Activated naive CD4-positive, alpha-beta T cell treated with anti-CD3 and anti-CD28 coated beads, Interleukin-2, amount 10 ng/mL, durations not matched to agents 7 days and 5 days (primary cell): ENCODE measurements around the gene ATPAF2.

ENCODE experiments used
- CTCF ChIA-PET: fragments of 350-600 bp; sonication (Branson Sonifier 250); formaldehyde crosslinking; loops from one replicate; lab custom pipeline; 2021; ENCODE audit warnings: antibody characterized with exemption; lab: Charles Lee
- DNase-seq: peaks from one replicate; pipeline ENCODE4 v3.0.0-alpha.2; 2020
- H3K27ac Mint-ChIP-seq: one replicate; pipeline ENCODE4 v1.8.0; 2021; ENCODE audit warnings: mild to moderate bottlenecking, moderate library complexity, mixed read lengths
- H3K27me3 Mint-ChIP-seq: one replicate; pipeline ENCODE4 v1.8.0; 2021; ENCODE audit warnings: mild to moderate bottlenecking, mixed read lengths
- H3K36me3 Mint-ChIP-seq: one replicate; pipeline ENCODE4 v1.8.0; 2021; ENCODE audit warnings: mixed read lengths
- H3K4me1 Mint-ChIP-seq: one replicate; pipeline ENCODE4 v1.8.0; 2021; ENCODE audit warnings: mixed read lengths
- H3K4me3 Mint-ChIP-seq: one replicate; pipeline ENCODE4 v1.8.0; 2021; ENCODE audit warnings: mild to moderate bottlenecking, moderate library complexity, mixed read lengths
- H3K9me3 Mint-ChIP-seq: one replicate; pipeline ENCODE4 v1.8.0; 2021; ENCODE audit warnings: mixed read lengths

ATPAF2 gene

GRCh38 chr17:18055597-18055996 is 16.6 kb upstream of the ATPAF2 start:
- Mint-ChIP-seq H3K36me3 (peaks cover 27% of the 10 kb centered on the region), H3K4me1 (no peaks in the 10 kb centered on the region), H3K27ac (no peak overlapping the region), H3K9me3 (no peaks in the 10 kb centered on the region), H3K4me3 (no peak overlapping the region), H3K27me3 (no peaks in the 10 kb centered on the region)
- CTCF ChIA-PET, result no interaction called here
- DNase-seq, result no peak

GRCh38 chr17:18045691-18046350 is 6.9 kb upstream of the ATPAF2 start:
- Mint-ChIP-seq H3K4me3 (no peak overlapping the region), H3K27ac (no peak overlapping the region), H3K9me3 (no peaks in the 10 kb centered on the region), H3K27me3 (no peaks in the 10 kb centered on the region), H3K36me3 (peaks cover 10% of the 10 kb centered on the region), H3K4me1 (peaks cover 16% of the 10 kb centered on the region)
- CTCF ChIA-PET, result no interaction called here
- DNase-seq, result no peak

GRCh38 chr17:18044609-18045008 is 5.6 kb upstream of the ATPAF2 start:
- H3K27me3 Mint-ChIP-seq, result no peaks in the 10 kb centered on the region
- H3K9me3 Mint-ChIP-seq, result no peaks in the 10 kb centered on the region
- H3K4me1 Mint-ChIP-seq, result peaks cover 25% of the 10 kb centered on the region
- no peak overlapping the region for H3K4me3 Mint-ChIP-seq
- CTCF ChIA-PET, result no interaction called here
- peaks cover 10% of the 10 kb centered on the region for H3K36me3 Mint-ChIP-seq
- DNase-seq, result no peak
- H3K27ac Mint-ChIP-seq, result no peak overlapping the region

GRCh38 chr17:18043491-18043890 is 4.5 kb upstream of the ATPAF2 start:
- CTCF ChIA-PET, result interaction anchor here (0.7 to 1.1 kb wide), 3 partner anchors 112 to 153 kb away, joined by 3 to 4 read pairs (median 3); no protein-coding TSS in a partner anchor
- peaks cover 4% of the 10 kb centered on the region for H3K27me3 Mint-ChIP-seq
- peaks cover 32% of the 10 kb centered on the region for H3K4me1 Mint-ChIP-seq
- no peak overlapping the region for H3K4me3 Mint-ChIP-seq
- H3K36me3 Mint-ChIP-seq, result peaks cover 12% of the 10 kb centered on the region
- DNase-seq, result no peak
- no peaks in the 10 kb centered on the region for H3K9me3 Mint-ChIP-seq
- no peak overlapping the region for H3K27ac Mint-ChIP-seq

- Mint-ChIP-seq H3K27me3 (peaks cover 4% of the 10 kb centered on the region), H3K27ac (no peak overlapping the region), H3K4me1 (peaks cover 37% of the 10 kb centered on the region), H3K36me3 (peaks cover 12% of the 10 kb centered on the region), H3K4me3 (no peak overlapping the region), H3K9me3 (no peaks in the 10 kb centered on the region)
- CTCF ChIA-PET, result interaction anchor here (0.7 to 1.1 kb wide), 3 partner anchors 112 to 153 kb away, joined by 3 to 4 read pairs (median 3); no protein-coding TSS in a partner anchor
- no peak for DNase-seq
These were observed 4.0 kb upstream of the ATPAF2 start for GRCh38 chr17:18042983-18043382.

- Mint-ChIP-seq H3K9me3 (no peaks in the 10 kb centered on the region), H3K4me3 (peak overlapping the region; percentile 87), H3K4me1 (peaks cover 47% of the 10 kb centered on the region), H3K36me3 (peaks cover 9% of the 10 kb centered on the region), H3K27ac (no peak overlapping the region), H3K27me3 (peaks cover 4% of the 10 kb centered on the region)
- CTCF ChIA-PET, result no interaction called here
- no peak for DNase-seq
These were observed 2.8 kb upstream of the ATPAF2 start for GRCh38 chr17:18041776-18042175.

- Mint-ChIP-seq H3K9me3 (no peaks in the 10 kb centered on the region), H3K36me3 (peaks cover 8% of the 10 kb centered on the region), H3K27me3 (peaks cover 4% of the 10 kb centered on the region), H3K4me3 (peak overlapping the region; percentile 87), H3K4me1 (peaks cover 50% of the 10 kb centered on the region), H3K27ac (peak overlapping the region; percentile 81)
- DNase-seq, result no peak
- CTCF ChIA-PET, result no interaction called here
These were observed 1.4 kb upstream of the ATPAF2 start for GRCh38 chr17:18040261-18040858.

- Mint-ChIP-seq H3K4me1 (peaks cover 50% of the 10 kb centered on the region), H3K9me3 (no peaks in the 10 kb centered on the region), H3K4me3 (peak overlapping the region; percentile 87), H3K27me3 (peaks cover 4% of the 10 kb centered on the region), H3K27ac (peak overlapping the region; percentile 84), H3K36me3 (peaks cover 8% of the 10 kb centered on the region)
- DNase-seq, result no peak
- CTCF ChIA-PET, result no interaction called here
These were observed 730 bp upstream of the ATPAF2 start for GRCh38 chr17:18039535-18040260.

- Mint-ChIP-seq H3K27ac (peak overlapping the region; percentile 84), H3K36me3 (peaks cover 9% of the 10 kb centered on the region), H3K4me3 (peak overlapping the region; percentile 87), H3K9me3 (no peaks in the 10 kb centered on the region), H3K4me1 (peaks cover 55% of the 10 kb centered on the region), H3K27me3 (peaks cover 4% of the 10 kb centered on the region)
- no peak for DNase-seq
- CTCF ChIA-PET, result interaction anchor here (1.0 to 1.3 kb wide), 2 partner anchors 147 to 226 kb away, joined by 3 to 6 read pairs; no protein-coding TSS in a partner anchor
These were observed 668 bp downstream of the ATPAF2 start for GRCh38 chr17:18038149-18038850.

- Mint-ChIP-seq H3K9me3 (no peaks in the 10 kb centered on the region), H3K27ac (no peak overlapping the region), H3K4me3 (peak overlapping the region; percentile 87), H3K4me1 (peaks cover 61% of the 10 kb centered on the region), H3K27me3 (peaks cover 4% of the 10 kb centered on the region), H3K36me3 (peaks cover 9% of the 10 kb centered on the region)
- no peak for DNase-seq
- CTCF ChIA-PET, result interaction anchor here (1.0 to 1.3 kb wide), 2 partner anchors 147 to 225 kb away, joined by 3 to 6 read pairs; no protein-coding TSS in a partner anchor
These were observed 1.5 kb downstream of the ATPAF2 start for GRCh38 chr17:18037486-18037885.

- CTCF ChIA-PET, result interaction anchor here (0.9 to 5.0 kb wide), 6 partner anchors 12 to 357 kb away, joined by 3 to 43 read pairs (median 4); no protein-coding TSS in a partner anchor
- peaks cover 55% of the 10 kb centered on the region for H3K4me1 Mint-ChIP-seq
- H3K9me3 Mint-ChIP-seq, result no peaks in the 10 kb centered on the region
These were observed 3.3 kb downstream of the ATPAF2 start for GRCh38 chr17:18035704-18036103.

GRCh38 chr17:18033442-18034099 is 5.4 kb downstream of the ATPAF2 start:
- CTCF ChIA-PET, result interaction anchor here (0.6 to 5.0 kb wide), 16 partner anchors 33 to 678 kb away, joined by 3 to 43 read pairs (median 4); partner anchors contain the start of genes DRC3 and TOM1L2
- Mint-ChIP-seq H3K4me1 (peaks cover 41% of the 10 kb centered on the region), H3K9me3 (no peaks in the 10 kb centered on the region), H3K27me3 (no peaks in the 10 kb centered on the region), H3K4me3 (no peak overlapping the region), H3K36me3 (peaks cover 3% of the 10 kb centered on the region), H3K27ac (no peak overlapping the region)
- DNase-seq, result peak; percentile 72

More at GRCh38 chr17:18035704-18036103, 3.3 kb downstream of the ATPAF2 start:
- no peak for DNase-seq
- no peak overlapping the region for H3K27ac Mint-ChIP-seq
- no peak overlapping the region for H3K4me3 Mint-ChIP-seq
- H3K27me3 Mint-ChIP-seq, result peaks cover 4% of the 10 kb centered on the region
- peaks cover 5% of the 10 kb centered on the region for H3K36me3 Mint-ChIP-seq

GRCh38 chr17:18031955-18032354 is 7.0 kb downstream of the ATPAF2 start:
- Mint-ChIP-seq H3K9me3 (no peaks in the 10 kb centered on the region), H3K27me3 (no peaks in the 10 kb centered on the region), H3K4me1 (peaks cover 25% of the 10 kb centered on the region), H3K27ac (no peak overlapping the region), H3K4me3 (no peak overlapping the region), H3K36me3 (peaks cover 1% of the 10 kb centered on the region)
- CTCF ChIA-PET, result interaction anchor here (0.9 to 5.0 kb wide), 3 partner anchors 9 to 352 kb away, joined by 3 to 43 read pairs (median 16); no protein-coding TSS in a partner anchor
- DNase-seq, result no peak
